NCI-H446 treated with DMSO at 0.1 percent for 48 hours (cell line): ENCODE measurements around the gene GTPBP3.
"Not testable (repeated sequence)": the region's sequence is repeated elsewhere in the genome, so short reads cannot be mapped to it uniquely, and the experiment has no call there.

Experiments used
- DNase-seq: peaks from one replicate; lab custom pipeline; 2025; lab: John Stamatoyannopoulos, UW

GTPBP3 gene

DNA sequence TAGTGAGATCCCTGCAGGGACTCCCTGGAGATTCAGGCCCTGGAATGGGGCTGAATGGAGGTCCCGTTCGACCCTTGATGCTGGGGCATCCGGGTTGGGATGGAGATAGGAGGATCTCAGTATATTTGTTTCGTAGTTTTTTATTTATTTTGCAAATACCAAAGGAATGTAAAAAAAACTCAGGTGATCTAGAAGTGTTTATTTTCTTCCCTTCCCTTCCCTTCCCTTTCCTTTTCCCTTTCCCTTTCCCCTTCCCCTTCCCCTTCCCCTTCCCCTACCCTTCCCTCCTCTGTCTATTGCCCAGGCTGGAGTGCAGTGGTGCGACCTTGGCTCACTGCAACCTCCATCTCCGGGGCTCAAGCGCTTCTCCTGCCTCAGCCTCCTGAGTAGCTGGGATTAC is 4.5 kb downstream of the GTPBP3 start:
- no peak for DNase-seq

- no peak for DNase-seq
These were observed 8.8 kb downstream of the GTPBP3 start for GRCh38 chr19:17346109-17346671.

GRCh38 chr19:17347361-17347760 is 10.0 kb downstream of the GTPBP3 start:
- no peak for DNase-seq

GRCh38 chr19:17347877-17348276 is 10.5 kb downstream of the GTPBP3 start:
- no peak for DNase-seq

- DNase-seq = no peak
These were observed 11.3 kb downstream of the GTPBP3 start for GRCh38 chr19:17348700-17349099.

- DNase-seq = no peak
These were observed 14.6 kb downstream of the GTPBP3 start for GRCh38 chr19:17351815-17352435.

DNA sequence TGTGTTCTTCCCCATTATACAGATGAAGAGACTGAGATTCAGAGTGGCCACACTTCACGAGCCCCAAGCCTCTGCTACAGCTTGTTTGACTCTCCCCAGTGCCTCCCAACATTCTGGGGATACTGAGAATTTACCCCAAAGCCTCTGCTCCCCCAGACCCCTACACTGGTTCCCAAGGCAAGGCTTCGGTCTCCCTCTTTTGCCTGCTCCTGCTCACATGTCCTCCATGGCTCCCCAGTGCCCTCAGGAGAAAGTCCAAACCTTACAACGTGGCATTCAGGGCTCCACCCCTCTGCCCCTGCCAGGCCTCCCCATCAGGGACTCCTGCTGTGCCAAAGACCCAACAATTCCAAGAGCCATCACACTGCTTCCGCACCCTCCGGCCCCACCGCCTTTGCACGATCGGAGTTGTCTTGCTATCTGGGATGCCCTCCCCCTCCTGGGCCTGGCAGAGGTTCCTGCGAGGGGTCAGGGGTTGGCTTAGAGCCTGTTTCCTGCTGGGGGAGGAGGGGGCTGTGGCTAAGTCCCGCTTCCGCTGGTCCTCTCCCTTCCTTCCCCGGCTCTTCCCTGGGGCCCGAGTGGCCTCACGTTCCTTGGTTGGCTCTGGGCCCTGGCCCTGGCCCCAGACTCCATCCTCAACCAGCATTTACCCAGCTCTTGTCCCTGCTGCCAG is 15.4 kb downstream of the GTPBP3 start:
- no peak for DNase-seq

- no peak for DNase-seq
These were observed 16.0 kb downstream of the GTPBP3 start for GRCh38 chr19:17353386-17353785.

DNA sequence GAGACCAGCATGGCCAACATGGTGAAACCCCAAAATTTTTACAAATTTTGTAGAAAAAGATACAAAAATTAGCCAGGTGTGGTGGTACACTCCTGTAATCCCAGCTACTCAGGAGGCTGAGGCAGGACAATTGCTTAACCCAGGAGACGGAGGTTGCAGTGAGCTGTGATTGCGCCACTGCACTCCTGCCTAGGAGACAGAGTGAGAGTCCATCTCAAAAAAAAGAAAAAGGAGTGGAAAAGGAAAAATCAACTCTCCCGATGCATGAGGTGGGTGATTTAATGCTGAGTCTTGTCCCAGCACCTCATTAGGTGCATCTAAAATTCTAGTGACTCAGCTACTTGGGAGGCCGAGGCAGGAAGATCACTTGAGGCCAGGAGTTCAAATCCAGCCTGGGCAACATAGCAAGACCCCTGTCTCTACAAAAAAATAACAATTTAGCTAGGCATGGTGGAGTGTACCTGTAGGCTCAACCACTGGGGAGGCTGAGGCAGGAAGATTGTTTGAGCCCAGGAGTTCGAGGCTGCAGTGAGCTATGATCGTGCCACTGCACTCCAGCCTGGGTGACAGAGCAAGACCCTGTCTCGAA is 19.8 kb downstream of the GTPBP3 start:
- DNase-seq = no peak

DNA sequence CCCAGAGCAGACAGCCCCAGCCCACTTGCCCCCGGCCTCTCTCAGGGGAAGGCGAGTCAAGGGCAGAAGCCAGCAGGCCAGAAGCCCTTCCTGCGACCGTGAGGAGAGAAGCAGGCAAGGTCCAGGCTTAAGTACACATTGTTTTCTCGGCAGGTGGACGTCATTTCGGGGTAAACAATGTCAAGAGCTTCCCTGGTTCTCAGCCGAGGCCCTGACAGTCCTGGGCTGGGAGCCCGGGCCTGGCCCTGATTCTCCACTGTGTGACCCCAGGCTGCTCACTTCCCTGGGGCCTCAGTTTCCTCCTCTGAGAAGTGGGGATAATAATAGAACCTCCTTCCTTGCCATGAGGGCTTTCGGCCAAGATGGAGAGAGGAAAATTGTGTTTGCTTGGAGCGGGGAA is 20.4 kb downstream of the GTPBP3 start:
- DNase-seq = no peak

GRCh38 chr19:17358395-17358794 is 21.0 kb downstream of the GTPBP3 start:
- DNase-seq = no peak

GRCh38 chr19:17359905-17360800 is 22.8 kb downstream of the GTPBP3 start:
- DNase-seq = no peak

- not testable (repeated sequence) for DNase-seq
These were observed 26.7 kb downstream of the GTPBP3 start for GRCh38 chr19:17363852-17364605.

GRCh38 chr19:17365361-17365760 is 28.0 kb downstream of the GTPBP3 start:
- DNase-seq = no peak

DNA sequence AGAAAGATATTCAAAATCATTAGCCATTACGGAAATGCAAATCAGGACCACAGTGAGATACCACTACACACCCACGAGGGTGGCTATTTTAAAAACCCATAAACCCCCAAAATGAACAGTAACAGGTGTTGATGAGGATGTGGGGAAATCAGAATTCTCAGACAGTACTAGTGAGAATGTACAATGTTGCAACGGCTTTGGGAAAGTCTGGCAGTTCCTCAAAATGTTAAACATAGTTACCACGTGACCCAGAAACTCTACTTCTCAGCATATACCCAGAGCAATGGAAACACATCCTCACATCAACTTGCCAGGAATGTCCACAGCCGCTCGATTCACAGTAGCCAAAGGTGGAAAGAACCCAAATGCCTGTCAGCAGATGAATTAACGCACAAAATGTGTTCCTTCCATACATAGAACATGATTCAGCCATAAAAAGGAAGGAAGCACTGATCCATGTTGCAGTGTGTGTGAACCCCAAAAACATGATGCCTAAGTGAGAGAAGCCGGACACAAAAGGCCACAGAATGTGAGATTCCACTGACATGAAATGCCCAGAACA is 32.8 kb downstream of the GTPBP3 start:
- no peak for DNase-seq

- DNase-seq = no peak
These were observed 39.7 kb downstream of the GTPBP3 start, which contains the start of gene PLVAP for GRCh38 chr19:17376935-17377600. PLVAP (minus strand) TSS chr19:17377342; CDS start chr19:17377288, 54 bp downstream.

DNA sequence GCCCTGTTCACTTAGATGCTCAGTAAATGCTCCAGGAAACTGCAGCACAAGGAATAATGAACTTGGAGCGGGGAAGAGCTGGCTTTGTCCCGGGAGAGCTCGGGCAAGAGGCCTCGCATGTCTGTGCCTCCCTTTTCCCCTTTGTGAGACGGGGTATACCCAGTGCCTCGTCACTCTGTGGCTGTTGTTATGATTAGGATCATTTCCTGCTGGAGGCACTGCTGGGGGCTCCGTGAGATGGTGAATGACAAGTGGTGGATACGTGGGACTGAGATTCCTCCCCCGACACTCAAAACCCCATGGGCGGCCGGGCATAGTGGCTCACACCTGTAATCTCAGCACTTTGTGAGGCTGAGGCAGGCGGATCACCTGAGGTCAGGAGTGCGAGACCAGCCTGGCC is 40.9 kb downstream of the GTPBP3 start:
- no peak for DNase-seq

- DNase-seq = no peak
These were observed 41.9 kb downstream of the GTPBP3 start for GRCh38 chr19:17379221-17379631.

- no peak for DNase-seq
These were observed 43.2 kb downstream of the GTPBP3 start for GRCh38 chr19:17380426-17381138.
